Keratinocyte (primary cell): Measurements from ENCODE around the gene EGFR. TPM values are rescaled to one million over a fixed set of nuclear protein-coding genes. Genes with fewer than 3 reads are reported as not detected.
A peak's percentile ranks its signal among the peaks of the same experiment; 100 is the strongest.

Source experiments
- DNase-seq: peaks from one replicate; pipeline ENCODE4 v3.0.0-alpha.2; 2011; ENCODE audit warnings: low read depth, missing footprints, low spot score
- FAIRE-seq: peaks from 2 replicates; lab custom pipeline; 2011; peaks lifted over from hg19 to GRCh38; lab: Jason Lieb, UNC
- H2AFZ ChIP-seq: 2 replicates; pipeline ENCODE4 v1.6.0; 2012; ENCODE audit warnings: low read length, control low read depth, inconsistent platforms; ENCODE audit not compliant: control insufficient read depth
- H3K27ac ChIP-seq: 2 replicates; pipeline ENCODE4 v1.5.1; 2011; ENCODE audit warnings: low read length; ENCODE audit not compliant: control insufficient read depth, insufficient read depth
- H3K27me3 ChIP-seq: 3 replicates; pipeline ENCODE4 v1.6.0; 2011; ENCODE audit warnings: low read length; ENCODE audit not compliant: control insufficient read depth, insufficient read depth; ENCODE audit errors: extremely low read depth
- H3K36me3 ChIP-seq, 2 experiments: 2 replicates in 1 of 2; 3 replicates in 1 of 2; pipeline ENCODE4 v1.5.1; 2011; ENCODE audit warnings: low read length in 2 of 2, mild to moderate bottlenecking in 1 of 2; ENCODE audit not compliant: control insufficient read depth in 2 of 2, insufficient read depth in 2 of 2; ENCODE audit errors: extremely low read depth in 1 of 2
- H3K4me1 ChIP-seq: 3 replicates; pipeline ENCODE4 v1.5.1; 2011; ENCODE audit warnings: low read length; ENCODE audit not compliant: control insufficient read depth, insufficient read depth; ENCODE audit errors: extremely low read depth
- H3K4me2 ChIP-seq: 3 replicates; pipeline ENCODE4 v1.6.0; 2011; ENCODE audit warnings: low read depth, low read length; ENCODE audit not compliant: control insufficient read depth, insufficient read depth; ENCODE audit errors: extremely low read depth
- H3K4me3 ChIP-seq, 3 experiments: fragments of 200-600 bp in 1 of 3; sonication (generic) in 1 of 3; 2 replicates in 2 of 3; 3 replicates in 1 of 3; pipeline ENCODE4 v1.5.1; 2011 to 2016; ENCODE audit warnings: low read length in 3 of 3, mild to moderate bottlenecking in 3 of 3, control low read depth in 2 of 3, inconsistent platforms in 1 of 3, low read depth in 1 of 3, mixed read lengths in 1 of 3, mixed run types in 1 of 3, moderate library complexity in 1 of 3; ENCODE audit not compliant: control insufficient read depth in 2 of 3, insufficient read depth in 2 of 3; ENCODE audit errors: extremely low read depth in 1 of 3
- H3K79me2 ChIP-seq: 2 replicates; pipeline ENCODE4 v1.6.0; 2012; ENCODE audit warnings: low read length; ENCODE audit not compliant: control insufficient read depth, insufficient read depth
- H3K9ac ChIP-seq: 3 replicates; pipeline ENCODE4 v1.6.0; 2011; ENCODE audit warnings: low read length; ENCODE audit not compliant: control insufficient read depth, insufficient read depth; ENCODE audit errors: extremely low read depth
- H3K9me1 ChIP-seq: 3 replicates; pipeline ENCODE4 v1.6.0; 2011; ENCODE audit warnings: low read length; ENCODE audit not compliant: control insufficient read depth, insufficient read depth; ENCODE audit errors: extremely low read depth
- H3K9me3 ChIP-seq: 2 replicates; pipeline ENCODE4 v1.5.1; 2012; ENCODE audit warnings: low read depth, low read length; ENCODE audit not compliant: control insufficient read depth
- H4K20me1 ChIP-seq: 3 replicates; pipeline ENCODE4 v1.6.0; 2011; ENCODE audit warnings: low read length; ENCODE audit not compliant: control insufficient read depth, insufficient read depth; ENCODE audit errors: extremely low read depth
- EZH2 ChIP-seq: IDR thresholded peaks from one replicate; pipeline ENCODE4 v1.6.1; 2012; ENCODE audit warnings: inconsistent platforms, mild to moderate bottlenecking, low read length, moderate library complexity
- dilution Hi-C: fragments of 300-500 bp; cut with MboI; formaldehyde crosslinking; loops from one replicate; pipeline ENCODE4 v1.7.0; 2020; ENCODE audit warnings: low sequenced_read_pairs; ENCODE audit not compliant: extremely low pct_ligation_motif_present
- polyA plus RNA-seq, 5 experiments: library from polyadenylated mRNA; depleted of rRNA in 3 of 5; stranded (reverse) in 3 of 5; stranded (forward) in 1 of 5; unstranded in 1 of 5; fragments of >200 nt; gene quantifications; 1 replicate in 1 of 5; 2 replicates in 3 of 5; 3 replicates in 1 of 5; pipeline versions ENCODE4 v1.2.1 to v1.2.3, GENCODE V29; 2011 to 2012; ENCODE audit warnings: missing spikeins in 2 of 5, low read depth in 1 of 5, low replicate concordance in 1 of 5
- TF ChIP-seq, protein P1 (sequence below), 3 experiments: IDR thresholded peaks in 1 of 3; conservative IDR thresholded peaks in 1 of 3; optimal IDR thresholded peaks in 1 of 3; 2 replicates in 2 of 3; 3 replicates in 1 of 3; pipeline versions ENCODE3 to v1.5.1; 2011; ENCODE audit warnings: low read length in 3 of 3, mild to moderate bottlenecking in 3 of 3, moderate library complexity in 2 of 3, control low read depth in 1 of 3, inconsistent platforms in 1 of 3; ENCODE audit not compliant: insufficient read depth in 2 of 3; ENCODE audit errors: extremely low read depth in 1 of 3

EGFR gene
- polyA plus RNA-seq, 1 donor (not counting 4 experiments of a cell fraction or from before 2014, with no cell fraction given): 120 TPM

DNA sequence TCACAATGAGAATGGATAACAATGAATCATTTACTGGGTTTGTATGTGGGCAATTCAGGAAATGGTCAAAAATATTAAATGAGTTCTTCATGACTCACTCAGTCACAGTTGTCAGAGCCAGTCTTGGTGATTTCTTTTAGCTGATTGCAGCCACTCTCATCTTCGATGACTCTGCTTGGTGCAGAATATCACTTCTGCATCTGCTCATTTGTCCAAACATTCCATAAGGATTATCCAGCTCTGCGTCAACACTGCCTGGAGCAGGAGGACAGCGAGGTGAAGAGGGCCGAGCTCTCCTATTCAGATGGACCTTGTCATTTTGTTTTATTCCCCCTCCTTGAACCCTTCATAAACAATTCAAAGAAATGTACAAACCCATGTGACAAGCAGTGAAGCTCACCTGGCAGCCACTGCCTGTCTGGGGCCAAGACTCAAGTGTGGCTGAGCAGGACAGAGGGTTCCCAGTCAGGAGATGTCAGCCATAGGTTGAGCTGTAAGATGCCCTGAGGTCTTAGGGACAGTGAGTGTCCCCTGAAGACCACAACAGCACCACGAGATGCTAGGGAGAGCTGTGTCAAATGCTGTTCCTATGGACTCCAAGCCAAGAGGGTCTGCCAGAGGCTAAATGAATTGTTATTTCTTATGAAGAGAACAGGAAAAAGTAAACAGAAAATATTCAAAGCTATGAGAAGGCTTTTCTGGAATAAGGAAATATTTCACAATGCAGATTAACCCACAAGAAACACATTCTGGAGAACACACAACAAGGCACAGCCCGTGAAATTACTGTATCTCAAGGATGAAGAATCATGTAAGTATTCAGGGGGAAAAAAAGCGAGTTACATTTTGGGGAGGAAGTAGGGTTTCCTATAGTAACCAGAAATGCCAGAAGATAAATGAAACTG is 33.1 kb upstream of the EGFR start:
- H3K9me1 ChIP-seq: no peaks in the 10 kb centered on the region
- no peaks in the 10 kb centered on the region for H3K79me2 ChIP-seq
- H3K9me3 ChIP-seq: no peaks in the 10 kb centered on the region
- no peaks in the 10 kb centered on the region for H3K27me3 ChIP-seq
- H3K4me3 ChIP-seq: peak overlapping the region in 1 of 3 experiments; percentile 8
- DNase-seq (peak; percentile 66), FAIRE-seq (peak; percentile 96)
- H3K27ac ChIP-seq: peak overlapping the region; percentile 82
- H4K20me1 ChIP-seq: no peaks in the 10 kb centered on the region
- H2AFZ ChIP-seq: peak overlapping the region; percentile 34
- TF ChIP-seq, protein P1, sequence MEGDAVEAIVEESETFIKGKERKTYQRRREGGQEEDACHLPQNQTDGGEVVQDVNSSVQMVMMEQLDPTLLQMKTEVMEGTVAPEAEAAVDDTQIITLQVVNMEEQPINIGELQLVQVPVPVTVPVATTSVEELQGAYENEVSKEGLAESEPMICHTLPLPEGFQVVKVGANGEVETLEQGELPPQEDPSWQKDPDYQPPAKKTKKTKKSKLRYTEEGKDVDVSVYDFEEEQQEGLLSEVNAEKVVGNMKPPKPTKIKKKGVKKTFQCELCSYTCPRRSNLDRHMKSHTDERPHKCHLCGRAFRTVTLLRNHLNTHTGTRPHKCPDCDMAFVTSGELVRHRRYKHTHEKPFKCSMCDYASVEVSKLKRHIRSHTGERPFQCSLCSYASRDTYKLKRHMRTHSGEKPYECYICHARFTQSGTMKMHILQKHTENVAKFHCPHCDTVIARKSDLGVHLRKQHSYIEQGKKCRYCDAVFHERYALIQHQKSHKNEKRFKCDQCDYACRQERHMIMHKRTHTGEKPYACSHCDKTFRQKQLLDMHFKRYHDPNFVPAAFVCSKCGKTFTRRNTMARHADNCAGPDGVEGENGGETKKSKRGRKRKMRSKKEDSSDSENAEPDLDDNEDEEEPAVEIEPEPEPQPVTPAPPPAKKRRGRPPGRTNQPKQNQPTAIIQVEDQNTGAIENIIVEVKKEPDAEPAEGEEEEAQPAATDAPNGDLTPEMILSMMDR (optimal IDR thresholded peaks at IDR 0.05 in 1 of 3, IDR thresholded peaks at IDR 0.05 in 1 of 3, conservative IDR thresholded peaks at IDR 0.05 in 1 of 3; ENCODE audit: extremely low read depth in 1 of 3, insufficient read depth in 2 of 3, low read length in 3 of 3): no peak
- TF ChIP-seq EZH2: no peak
- no peaks in the 10 kb centered on the region for H3K36me3 ChIP-seq
- H3K9ac ChIP-seq: peak overlapping the region; percentile 59
- peak overlapping the region; percentile 50 for H3K4me2 ChIP-seq
- peaks cover 15% of the 10 kb centered on the region for H3K4me1 ChIP-seq
- dilution Hi-C loops: no loop called here

- Histone ChIP-seq H4K20me1 (no peaks in the 10 kb centered on the region), H3K79me2 (no peaks in the 10 kb centered on the region), H3K9me1 (no peaks in the 10 kb centered on the region), H3K4me1 (peaks cover 15% of the 10 kb centered on the region), H3K9me3 (no peaks in the 10 kb centered on the region), H3K27me3 (no peaks in the 10 kb centered on the region), H3K36me3 (no peaks in the 10 kb centered on the region), H3K9ac (no peak overlapping the region), H2AFZ (no peak overlapping the region), H3K27ac (no peak overlapping the region), H3K4me3 (no peak overlapping the region), H3K4me2 (no peak overlapping the region)
- TF ChIP-seq, protein P1 (optimal IDR thresholded peaks at IDR 0.05 in 1 of 3, IDR thresholded peaks at IDR 0.05 in 1 of 3, conservative IDR thresholded peaks at IDR 0.05 in 1 of 3; ENCODE audit: extremely low read depth in 1 of 3, insufficient read depth in 2 of 3, low read length in 3 of 3): no peak
- peak; percentile 5 for FAIRE-seq
- no peak for DNase-seq
- dilution Hi-C loops: no loop called here
These were observed 32.1 kb upstream of the EGFR start for GRCh38 chr7:54986716-54987115.
